ENCODE data around the gene ZYG11B. TPM values are rescaled to one million over a fixed set of nuclear protein-coding genes. Genes with fewer than 3 reads are reported as not detected.

Gene ZYG11B
- total and polyA plus RNA-seq, 2 of the 13 experiments (the other 11 are each of a cell fraction or from before 2014, with no cell fraction given), result 6.9 to 17.9 TPM

DNA sequence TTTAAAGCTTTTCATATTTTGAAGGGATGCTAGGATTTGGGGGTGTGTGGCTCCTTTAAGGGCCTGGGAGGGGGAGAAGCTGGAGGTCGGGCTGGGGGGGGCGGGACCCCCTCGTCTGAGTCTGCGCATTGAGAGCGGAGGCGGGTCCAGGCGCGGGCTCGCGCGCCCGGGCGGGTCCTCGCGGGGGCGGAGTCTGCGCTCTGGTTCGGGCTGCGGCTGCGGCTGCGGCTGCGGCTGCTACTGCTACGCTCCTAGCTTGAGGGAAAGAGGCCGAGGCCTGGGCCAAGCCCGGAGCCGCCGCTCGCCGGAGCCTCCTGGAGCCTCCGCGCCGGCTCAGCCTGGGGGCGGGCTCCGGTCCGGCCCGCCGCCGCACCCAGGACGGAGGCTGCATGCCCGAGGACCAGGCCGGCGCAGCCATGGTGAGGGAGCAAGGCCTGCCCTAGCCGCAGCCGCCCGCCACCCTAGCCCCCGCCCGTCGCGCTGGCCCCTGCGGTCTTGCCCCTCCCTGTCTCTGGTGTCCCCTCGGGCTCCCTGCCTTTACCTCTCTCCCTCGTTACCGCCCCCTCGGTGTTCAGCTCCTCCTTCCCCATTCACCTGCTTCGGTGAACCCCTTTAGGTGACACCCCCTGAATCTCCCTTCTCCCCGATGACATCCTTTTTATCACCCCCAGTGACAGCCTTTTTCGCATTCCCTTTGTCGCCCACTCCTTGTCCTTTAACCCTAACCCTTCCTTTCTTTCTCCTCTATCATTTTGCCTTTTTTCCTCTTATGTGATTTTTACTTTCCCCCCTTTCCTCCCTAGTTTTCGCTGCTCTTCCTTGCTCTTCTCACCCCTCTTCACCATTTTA is at the start of gene ZYG11B (continued):
- no peak for TF ChIP-seq ZNF253 (CRISPR knock-in tag; IDR thresholded peaks at IDR 0.05; ENCODE audit: borderline replicate concordance)
- TF ChIP-seq TAF15 (IDR thresholded peaks at IDR 0.05; ENCODE audit: low read depth, low read length, poor library complexity, severe bottlenecking), result no peak
- TF ChIP-seq ZNF749 (CRISPR knock-in tag; IDR thresholded peaks at IDR 0.05; ENCODE audit: borderline replicate concordance), result no peak
- no peak for TF ChIP-seq KMT2B (CRISPR knock-in tag; IDR thresholded peaks at IDR 0.05)
- TF ChIP-seq CBX5 (CRISPR knock-in tag; IDR thresholded peaks at IDR 0.05; ENCODE audit: borderline replicate concordance), result no peak
- no peak for TF ChIP-seq NFE2L2 (IDR thresholded peaks at IDR 0.05; ENCODE audit: low read length)
- TF ChIP-seq, protein P1, sequence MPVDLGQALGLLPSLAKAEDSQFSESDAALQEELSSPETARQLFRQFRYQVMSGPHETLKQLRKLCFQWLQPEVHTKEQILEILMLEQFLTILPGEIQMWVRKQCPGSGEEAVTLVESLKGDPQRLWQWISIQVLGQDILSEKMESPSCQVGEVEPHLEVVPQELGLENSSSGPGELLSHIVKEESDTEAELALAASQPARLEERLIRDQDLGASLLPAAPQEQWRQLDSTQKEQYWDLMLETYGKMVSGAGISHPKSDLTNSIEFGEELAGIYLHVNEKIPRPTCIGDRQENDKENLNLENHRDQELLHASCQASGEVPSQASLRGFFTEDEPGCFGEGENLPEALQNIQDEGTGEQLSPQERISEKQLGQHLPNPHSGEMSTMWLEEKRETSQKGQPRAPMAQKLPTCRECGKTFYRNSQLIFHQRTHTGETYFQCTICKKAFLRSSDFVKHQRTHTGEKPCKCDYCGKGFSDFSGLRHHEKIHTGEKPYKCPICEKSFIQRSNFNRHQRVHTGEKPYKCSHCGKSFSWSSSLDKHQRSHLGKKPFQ (CRISPR knock-in tag; IDR thresholded peaks at IDR 0.05; ENCODE audit: insufficient replicate concordance), result no peak
- 0 out of 2 replicates have a peak, but pooled peaks have one; percentile 32 for TF ChIP-seq ZNF564 (CRISPR knock-in tag; IDR thresholded peaks at IDR 0.05)
- no peak for TF ChIP-seq TOPORS (CRISPR knock-in tag; IDR thresholded peaks at IDR 0.05)
- TF ChIP-seq ZNF557 (CRISPR knock-in tag; IDR thresholded peaks at IDR 0.05), result no peak; the same call in 1 of the 2 replicates
- TF ChIP-seq, protein P2, sequence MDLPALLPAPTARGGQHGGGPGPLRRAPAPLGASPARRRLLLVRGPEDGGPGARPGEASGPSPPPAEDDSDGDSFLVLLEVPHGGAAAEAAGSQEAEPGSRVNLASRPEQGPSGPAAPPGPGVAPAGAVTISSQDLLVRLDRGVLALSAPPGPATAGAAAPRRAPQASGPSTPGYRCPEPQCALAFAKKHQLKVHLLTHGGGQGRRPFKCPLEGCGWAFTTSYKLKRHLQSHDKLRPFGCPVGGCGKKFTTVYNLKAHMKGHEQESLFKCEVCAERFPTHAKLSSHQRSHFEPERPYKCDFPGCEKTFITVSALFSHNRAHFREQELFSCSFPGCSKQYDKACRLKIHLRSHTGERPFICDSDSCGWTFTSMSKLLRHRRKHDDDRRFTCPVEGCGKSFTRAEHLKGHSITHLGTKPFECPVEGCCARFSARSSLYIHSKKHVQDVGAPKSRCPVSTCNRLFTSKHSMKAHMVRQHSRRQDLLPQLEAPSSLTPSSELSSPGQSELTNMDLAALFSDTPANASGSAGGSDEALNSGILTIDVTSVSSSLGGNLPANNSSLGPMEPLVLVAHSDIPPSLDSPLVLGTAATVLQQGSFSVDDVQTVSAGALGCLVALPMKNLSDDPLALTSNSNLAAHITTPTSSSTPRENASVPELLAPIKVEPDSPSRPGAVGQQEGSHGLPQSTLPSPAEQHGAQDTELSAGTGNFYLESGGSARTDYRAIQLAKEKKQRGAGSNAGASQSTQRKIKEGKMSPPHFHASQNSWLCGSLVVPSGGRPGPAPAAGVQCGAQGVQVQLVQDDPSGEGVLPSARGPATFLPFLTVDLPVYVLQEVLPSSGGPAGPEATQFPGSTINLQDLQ (CRISPR knock-in tag; IDR thresholded peaks at IDR 0.05), result no peak
- TF ChIP-seq ZNF883 (CRISPR knock-in tag; IDR thresholded peaks at IDR 0.05; ENCODE audit: not compliant biosample characterization), result no peak
- TF ChIP-seq ZNF331 (CRISPR knock-in tag; IDR thresholded peaks at IDR 0.05), result no peak
- TF ChIP-seq POGZ (CRISPR knock-in tag; IDR thresholded peaks at IDR 0.05), result no peak
- no peak for TF ChIP-seq ZNF496 (CRISPR knock-in tag; IDR thresholded peaks at IDR 0.05; ENCODE audit: insufficient replicate concordance)
- TF ChIP-seq, protein P3, sequence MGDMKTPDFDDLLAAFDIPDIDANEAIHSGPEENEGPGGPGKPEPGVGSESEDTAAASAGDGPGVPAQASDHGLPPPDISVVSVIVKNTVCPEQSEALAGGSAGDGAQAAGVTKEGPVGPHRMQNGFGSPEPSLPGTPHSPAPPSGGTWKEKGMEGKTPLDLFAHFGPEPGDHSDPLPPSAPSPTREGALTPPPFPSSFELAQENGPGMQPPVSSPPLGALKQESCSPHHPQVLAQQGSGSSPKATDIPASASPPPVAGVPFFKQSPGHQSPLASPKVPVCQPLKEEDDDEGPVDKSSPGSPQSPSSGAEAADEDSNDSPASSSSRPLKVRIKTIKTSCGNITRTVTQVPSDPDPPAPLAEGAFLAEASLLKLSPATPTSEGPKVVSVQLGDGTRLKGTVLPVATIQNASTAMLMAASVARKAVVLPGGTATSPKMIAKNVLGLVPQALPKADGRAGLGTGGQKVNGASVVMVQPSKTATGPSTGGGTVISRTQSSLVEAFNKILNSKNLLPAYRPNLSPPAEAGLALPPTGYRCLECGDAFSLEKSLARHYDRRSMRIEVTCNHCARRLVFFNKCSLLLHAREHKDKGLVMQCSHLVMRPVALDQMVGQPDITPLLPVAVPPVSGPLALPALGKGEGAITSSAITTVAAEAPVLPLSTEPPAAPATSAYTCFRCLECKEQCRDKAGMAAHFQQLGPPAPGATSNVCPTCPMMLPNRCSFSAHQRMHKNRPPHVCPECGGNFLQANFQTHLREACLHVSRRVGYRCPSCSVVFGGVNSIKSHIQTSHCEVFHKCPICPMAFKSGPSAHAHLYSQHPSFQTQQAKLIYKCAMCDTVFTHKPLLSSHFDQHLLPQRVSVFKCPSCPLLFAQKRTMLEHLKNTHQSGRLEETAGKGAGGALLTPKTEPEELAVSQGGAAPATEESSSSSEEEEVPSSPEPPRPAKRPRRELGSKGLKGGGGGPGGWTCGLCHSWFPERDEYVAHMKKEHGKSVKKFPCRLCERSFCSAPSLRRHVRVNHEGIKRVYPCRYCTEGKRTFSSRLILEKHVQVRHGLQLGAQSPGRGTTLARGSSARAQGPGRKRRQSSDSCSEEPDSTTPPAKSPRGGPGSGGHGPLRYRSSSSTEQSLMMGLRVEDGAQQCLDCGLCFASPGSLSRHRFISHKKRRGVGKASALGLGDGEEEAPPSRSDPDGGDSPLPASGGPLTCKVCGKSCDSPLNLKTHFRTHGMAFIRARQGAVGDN (CRISPR knock-in tag; IDR thresholded peaks at IDR 0.05), result peak; percentile 75
- TF ChIP-seq THYN1 (CRISPR knock-in tag; IDR thresholded peaks at IDR 0.05; ENCODE audit: borderline replicate concordance, low read depth), result no peak
- no peak for TF ChIP-seq KLF16 (CRISPR knock-in tag; IDR thresholded peaks at IDR 0.05)
- TF ChIP-seq PCBP2 (optimal IDR thresholded peaks at IDR 0.05; ENCODE audit: low read depth, low read length, poor library complexity, severe bottlenecking), result no peak
- no peak; the same call in 1 of the 2 replicates for TF ChIP-seq GFI1 (CRISPR knock-in tag; IDR thresholded peaks at IDR 0.05; ENCODE audit: borderline replicate concordance)
- no peak for TF ChIP-seq ZNF251 (CRISPR knock-in tag; IDR thresholded peaks at IDR 0.05)

Measured in HepG2 (cell line).